Measurements from ENCODE around the gene ARHGAP31.

- TF ChIP-seq CTCF (IDR thresholded peaks at IDR 0.05) (no peak), POLR2A (IDR thresholded peaks at IDR 0.05) (no peak)
Observed at GRCh38 chr3:119375510-119375909, 81.3 kb downstream of the ARHGAP31 start.
